Gastrocnemius medialis (tissue), 4 donors: ENCODE measurements around the gene SYCP2. TPM values are rescaled to one million over a fixed set of nuclear protein-coding genes. Genes with fewer than 3 reads are reported as not detected.
"Not testable (repeated sequence)": the region's sequence is repeated elsewhere in the genome, so short reads cannot be mapped to it uniquely, and the experiment has no call there.

Source experiments
- ATAC-seq, 2 donors: fragments of 150-250 bp; one replicate each; pipeline ENCODE4 v1.9.1; 2016
- DNase-seq, 2 donors: peaks; one replicate each; pipeline ENCODE4 v3.0.0-alpha.2; 2019
- H3K27ac ChIP-seq, 4 donors: fragments of 200-600 bp; sonication (generic); 1 replicate in 1 of 4; 2 replicates in 3 of 4; pipeline ENCODE4 v1.5.1; 2016 to 2018; ENCODE audit warnings: mild to moderate bottlenecking in 2 of 4, moderate library complexity in 1 of 4
- H3K27me3 ChIP-seq, 3 donors: fragments of 200-600 bp; sonication (generic) in 2 of 3; 1 replicate in 1 of 3; 2 replicates in 2 of 3; pipeline versions ENCODE4 v1.5.1 to v1.6.0; 2016 to 2019; ENCODE audit warnings: mild to moderate bottlenecking in 1 of 3, moderate library complexity in 1 of 3
- H3K36me3 ChIP-seq, 2 donors: fragments of 200-600 bp; sonication (generic) in 1 of 2; one replicate each; pipeline ENCODE4 v1.5.1; 2017 to 2018
- H3K4me1 ChIP-seq, 2 donors: fragments of 200-600 bp; sonication (generic) in 1 of 2; one replicate each; pipeline ENCODE4 v1.5.1; 2016 to 2017; ENCODE audit warnings: mild to moderate bottlenecking in 2 of 2
- H3K4me3 ChIP-seq, 4 donors: fragments of 200-600 bp; sonication (generic) in 3 of 4; 1 replicate in 1 of 4; 2 replicates in 3 of 4; pipeline ENCODE4 v1.5.1; 2016 to 2019; ENCODE audit warnings: mild to moderate bottlenecking in 2 of 4
- H3K9me3 ChIP-seq, 3 donors: fragments of 200-600 bp; sonication (generic) in 2 of 3; 1 replicate in 1 of 3; 2 replicates in 2 of 3; pipeline ENCODE4 v1.5.1; 2016 to 2019
- POLR2A ChIP-seq, 2 donors: fragments of 450-650 bp; IDR thresholded peaks; one replicate each; pipeline ENCODE4 v1.6.1; 2017; ENCODE audit warnings: antibody characterized with exemption in 2 of 2, mild to moderate bottlenecking in 2 of 2, moderate library complexity in 2 of 2
- in situ Hi-C, 4 donors: fragments of 200-750 bp; cut with MboI; loops; one replicate each; pipeline versions ENCODE4 v1.15.0 to v1.8.0; 2017; ENCODE audit warnings: low sequenced_read_pairs in 4 of 4
- intact Hi-C: fragments of 100-400 bp; cut with DNase I; formaldehyde crosslinking; loops from one replicate; pipeline ENCODE4 v1.15.1; 2023; ENCODE audit warnings: low total_unique reads
- total RNA-seq, 4 donors: library from RNA; depleted of rRNA; stranded (reverse); fragments of >200 nt; gene quantifications; one replicate each; pipeline versions ENCODE4 v1.1.0 to v1.2.3, GENCODE V29; 2016
- TF ChIP-seq, protein P1 (sequence below), 5 experiments: fragments of 450-650 bp in 3 of 5; fragments of 200-600 bp in 2 of 5; sonication (generic) in 2 of 5; IDR thresholded peaks in 4 of 5; conservative IDR thresholded peaks in 1 of 5; 1 replicate in 4 of 5; 2 replicates in 1 of 5; pipeline ENCODE4 v1.5.1; 2016 to 2019; ENCODE audit warnings: antibody characterized with exemption in 5 of 5, mild to moderate bottlenecking in 3 of 5, moderate library complexity in 3 of 5

The SYCP2 gene
- total RNA-seq, 4 donors from 2014 or later = 0.10 to 0.78 (median 0.39) TPM

GRCh38 chr20:59958626-59959025, 25.2 kb upstream of the SYCP2 start:
- no peak overlapping the region for H3K27ac ChIP-seq
- H3K4me3 ChIP-seq = no peak overlapping the region
- intact Hi-C loops = no loop called here
- TF ChIP-seq, protein P1, sequence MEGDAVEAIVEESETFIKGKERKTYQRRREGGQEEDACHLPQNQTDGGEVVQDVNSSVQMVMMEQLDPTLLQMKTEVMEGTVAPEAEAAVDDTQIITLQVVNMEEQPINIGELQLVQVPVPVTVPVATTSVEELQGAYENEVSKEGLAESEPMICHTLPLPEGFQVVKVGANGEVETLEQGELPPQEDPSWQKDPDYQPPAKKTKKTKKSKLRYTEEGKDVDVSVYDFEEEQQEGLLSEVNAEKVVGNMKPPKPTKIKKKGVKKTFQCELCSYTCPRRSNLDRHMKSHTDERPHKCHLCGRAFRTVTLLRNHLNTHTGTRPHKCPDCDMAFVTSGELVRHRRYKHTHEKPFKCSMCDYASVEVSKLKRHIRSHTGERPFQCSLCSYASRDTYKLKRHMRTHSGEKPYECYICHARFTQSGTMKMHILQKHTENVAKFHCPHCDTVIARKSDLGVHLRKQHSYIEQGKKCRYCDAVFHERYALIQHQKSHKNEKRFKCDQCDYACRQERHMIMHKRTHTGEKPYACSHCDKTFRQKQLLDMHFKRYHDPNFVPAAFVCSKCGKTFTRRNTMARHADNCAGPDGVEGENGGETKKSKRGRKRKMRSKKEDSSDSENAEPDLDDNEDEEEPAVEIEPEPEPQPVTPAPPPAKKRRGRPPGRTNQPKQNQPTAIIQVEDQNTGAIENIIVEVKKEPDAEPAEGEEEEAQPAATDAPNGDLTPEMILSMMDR (IDR thresholded peaks at IDR 0.05 in 4 of 5, conservative IDR thresholded peaks at IDR 0.05 in 1 of 5) = no peak
- no peak for TF ChIP-seq POLR2A (IDR thresholded peaks at IDR 0.05)
- peaks cover 6 to 10% of the 10 kb centered on the region in 2 donors for H3K4me1 ChIP-seq
- H3K9me3 ChIP-seq = no peaks in the 10 kb centered on the region
- H3K27me3 ChIP-seq = no peaks in the 10 kb centered on the region
- H3K36me3 ChIP-seq = no peaks in the 10 kb centered on the region
- in situ Hi-C loops = no loop called here
- ATAC-seq (no peak), DNase-seq (no peak)

DNA sequence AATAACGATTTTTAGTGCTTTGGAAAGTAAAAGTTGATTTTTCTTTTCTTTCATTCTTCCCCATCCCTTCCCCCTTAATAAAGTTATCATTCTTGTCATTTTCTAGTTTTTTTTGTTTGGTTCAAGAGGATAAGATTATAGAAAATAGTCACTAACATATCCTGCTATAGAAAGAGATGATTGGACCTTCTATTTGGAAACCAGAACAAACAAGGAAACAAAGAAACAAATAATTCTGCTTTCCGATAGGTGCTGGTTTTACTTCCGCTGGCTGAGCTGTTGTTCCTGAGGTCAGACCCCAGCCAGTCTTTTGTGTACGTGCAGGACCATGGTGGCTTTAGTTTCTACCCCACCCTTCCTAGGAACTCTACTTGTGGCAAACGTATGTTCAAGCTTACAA, 24.7 kb upstream of the SYCP2 start, which contains the start of gene CDH26:
Gene CDH26, plus strand, starts transcription at position 301 of the 400 bp plus-strand sequence. CDS start 304 bp downstream, outside the sequence.
- intact Hi-C loops = no loop called here
- in situ Hi-C loops = no loop called here

GRCh38 chr20:59957568-59957967, 24.1 kb upstream of the SYCP2 start:
- in situ Hi-C loops, intact Hi-C loops, H3K4me3 ChIP-seq, H3K9me3 ChIP-seq, H3K27ac ChIP-seq, H3K4me1 ChIP-seq, H3K36me3 ChIP-seq, H3K27me3 ChIP-seq, DNase-seq, ATAC-seq: not testable (repeated sequence)

More for the DNA sequence above, 24.7 kb upstream of the SYCP2 start, which contains the start of gene CDH26:
- H3K4me3 ChIP-seq = no peak within 1 kb of the TSS
- H3K36me3 ChIP-seq = no peaks in the 10 kb centered on the region
- H3K27me3 ChIP-seq = no peaks in the 10 kb centered on the region
- no peak for ATAC-seq
- TF ChIP-seq, protein P1 (IDR thresholded peaks at IDR 0.05 in 4 of 5, conservative IDR thresholded peaks at IDR 0.05 in 1 of 5) = no peak
- TF ChIP-seq POLR2A (IDR thresholded peaks at IDR 0.05) = no peak
- DNase-seq = no peak
- peaks cover 6 to 10% of the 10 kb centered on the region in 2 donors for H3K4me1 ChIP-seq
- no peaks in the 10 kb centered on the region for H3K9me3 ChIP-seq
- H3K27ac ChIP-seq = no peak within 1 kb of the TSS

DNA sequence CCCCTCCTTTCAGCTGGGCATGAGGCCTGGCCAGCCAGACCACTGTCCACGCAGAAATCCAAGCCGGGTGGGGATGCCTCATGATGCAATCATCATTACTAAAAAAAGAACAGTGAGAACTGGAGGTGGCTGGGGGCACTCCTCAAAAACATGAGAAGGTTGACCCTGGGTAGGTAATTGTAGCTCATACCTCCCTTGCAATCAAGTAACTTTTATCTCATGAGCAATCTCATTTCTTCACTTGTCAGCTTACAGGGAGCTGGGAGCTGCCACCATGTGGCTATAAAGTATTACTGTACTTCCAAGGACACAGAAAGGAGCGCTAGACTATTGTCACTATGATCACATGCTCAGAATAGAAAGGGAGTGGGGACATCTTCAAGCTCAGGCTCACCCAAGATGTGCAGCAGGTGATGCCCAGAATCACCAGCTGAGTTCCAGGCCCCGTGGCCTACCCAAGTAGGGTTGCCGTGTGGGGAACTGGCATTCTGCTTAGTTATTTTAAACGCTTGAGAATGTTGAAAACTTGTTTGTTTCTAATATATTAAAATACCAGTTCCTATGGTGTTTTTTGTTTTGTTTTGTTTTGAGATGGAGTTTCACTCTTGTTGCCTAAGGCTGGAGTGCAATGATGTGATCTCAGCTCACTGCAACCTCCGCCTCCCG, 21.8 kb upstream of the SYCP2 start:
- ATAC-seq (peak; percentile 98 to 99), DNase-seq (peak; percentile 28 to 58)
- Histone ChIP-seq H3K27me3 (no peaks in the 10 kb centered on the region), H3K4me1 (peaks cover 6 to 10% of the 10 kb centered on the region in 2 donors), H3K9me3 (no peaks in the 10 kb centered on the region), H3K36me3 (no peaks in the 10 kb centered on the region), H3K27ac (peak overlapping the region; percentile 49 to 76 (median 65)), H3K4me3 (no peak overlapping the region)
- intact Hi-C loops = loop anchor here (1.0 kb wide), 1 partner anchor 21 kb away; no protein-coding TSS in a partner anchor
- no peak for TF ChIP-seq POLR2A (IDR thresholded peaks at IDR 0.05)
- TF ChIP-seq, protein P1 (IDR thresholded peaks at IDR 0.05 in 4 of 5, conservative IDR thresholded peaks at IDR 0.05 in 1 of 5) = peak; percentile 43 to 58 (median 52)
- in situ Hi-C loops = no loop called here

GRCh38 chr20:59954718-59955117, 21.3 kb upstream of the SYCP2 start:
- TF ChIP-seq, protein P1 (IDR thresholded peaks at IDR 0.05 in 4 of 5, conservative IDR thresholded peaks at IDR 0.05 in 1 of 5) = no peak
- TF ChIP-seq POLR2A (IDR thresholded peaks at IDR 0.05) = no peak
- H3K4me1 ChIP-seq = peaks cover 6 to 11% of the 10 kb centered on the region in 2 donors
- peak; percentile 45 to 65 for ATAC-seq
- no peaks in the 10 kb centered on the region for H3K27me3 ChIP-seq
- H3K36me3 ChIP-seq = no peaks in the 10 kb centered on the region
- H3K9me3 ChIP-seq = no peaks in the 10 kb centered on the region
- H3K27ac ChIP-seq = peak overlapping the region; percentile 49 to 76 (median 65)
- in situ Hi-C loops (no loop called here), intact Hi-C loops (loop anchor here (1.0 kb wide), 1 partner anchor 20 kb away; no protein-coding TSS in a partner anchor)
- no peak overlapping the region for H3K4me3 ChIP-seq
- peak in 1 of 2 donors; percentile 34 for DNase-seq
